Measurements from ENCODE around the gene KIFBP.
A peak's percentile ranks its signal among the peaks of the same experiment; 100 is the strongest.
"Not testable (repeated sequence)": the region's sequence is repeated elsewhere in the genome, so short reads cannot be mapped to it uniquely, and the experiment has no call there.

KIFBP gene, protein sequence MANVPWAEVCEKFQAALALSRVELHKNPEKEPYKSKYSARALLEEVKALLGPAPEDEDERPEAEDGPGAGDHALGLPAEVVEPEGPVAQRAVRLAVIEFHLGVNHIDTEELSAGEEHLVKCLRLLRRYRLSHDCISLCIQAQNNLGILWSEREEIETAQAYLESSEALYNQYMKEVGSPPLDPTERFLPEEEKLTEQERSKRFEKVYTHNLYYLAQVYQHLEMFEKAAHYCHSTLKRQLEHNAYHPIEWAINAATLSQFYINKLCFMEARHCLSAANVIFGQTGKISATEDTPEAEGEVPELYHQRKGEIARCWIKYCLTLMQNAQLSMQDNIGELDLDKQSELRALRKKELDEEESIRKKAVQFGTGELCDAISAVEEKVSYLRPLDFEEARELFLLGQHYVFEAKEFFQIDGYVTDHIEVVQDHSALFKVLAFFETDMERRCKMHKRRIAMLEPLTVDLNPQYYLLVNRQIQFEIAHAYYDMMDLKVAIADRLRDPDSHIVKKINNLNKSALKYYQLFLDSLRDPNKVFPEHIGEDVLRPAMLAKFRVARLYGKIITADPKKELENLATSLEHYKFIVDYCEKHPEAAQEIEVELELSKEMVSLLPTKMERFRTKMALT

GRCh38 chr10:68988530-68989316 is at the start of gene KIFBP:
KIFBP (plus strand) TSS chr10:68988803; CDS start chr10:68988833, 30 bp downstream.
- peak; percentile 92 for DNase-seq (ENCODE audit: low read depth)

- DNase-seq (ENCODE audit: low read depth) = no peak
Observed at GRCh38 chr10:68938884-68939283, 49.7 kb upstream of the KIFBP start.

DNA sequence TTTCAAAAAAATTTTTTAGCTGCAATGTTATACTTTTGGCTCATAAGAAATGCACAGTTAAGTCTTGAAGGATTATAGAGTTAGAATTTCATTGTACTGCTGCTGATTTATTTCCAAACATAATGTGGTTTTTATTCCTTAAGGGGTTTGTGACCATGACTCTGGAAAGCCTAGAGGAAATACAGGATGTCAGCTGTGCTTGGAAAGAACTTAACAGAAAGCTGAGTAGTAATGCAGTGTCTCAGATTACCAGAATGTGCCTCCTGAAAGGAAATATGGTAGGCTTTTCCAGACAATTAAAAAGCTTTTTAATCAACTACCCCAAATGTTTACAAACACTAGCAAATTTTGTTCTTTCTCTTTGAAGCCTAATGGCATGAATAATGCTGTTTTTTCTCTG is 47.7 kb upstream of the KIFBP start:
- DNase-seq (ENCODE audit: low read depth) = not testable (repeated sequence)

- DNase-seq (ENCODE audit: low read depth) = no peak
Observed at GRCh38 chr10:68950598-68950997, 38.0 kb upstream of the KIFBP start.

- no peak for DNase-seq (ENCODE audit: low read depth)
Observed at GRCh38 chr10:68954904-68955303, 33.7 kb upstream of the KIFBP start.

DNA sequence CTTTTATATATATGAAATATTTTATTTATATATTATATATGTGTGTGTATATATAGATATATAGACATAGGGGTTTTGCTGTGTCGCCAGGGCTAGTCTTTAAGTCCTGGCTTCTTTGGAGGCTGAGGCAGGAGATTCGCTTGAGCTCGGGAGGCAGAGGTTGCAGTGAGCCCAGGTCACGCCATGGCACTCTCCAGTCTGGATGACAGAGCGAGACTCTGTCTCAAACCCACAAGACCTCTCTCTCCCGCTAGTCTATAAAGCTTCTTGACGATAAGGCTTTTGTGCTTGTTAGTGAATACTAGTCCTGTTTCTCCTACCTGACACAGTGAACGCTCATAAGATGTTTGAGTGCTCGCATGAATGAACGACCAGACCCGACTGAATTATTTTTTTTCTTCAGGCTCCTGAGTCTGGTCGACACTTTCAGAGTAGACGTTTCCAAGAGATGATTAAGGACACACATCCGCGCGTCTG is 33.2 kb upstream of the KIFBP start:
- DNase-seq (ENCODE audit: low read depth) = no peak

- peak; percentile 67 for DNase-seq (ENCODE audit: low read depth)
Observed at GRCh38 chr10:68955832-68956532, 32.6 kb upstream of the KIFBP start, which contains the start of gene DDX21. DDX21 (plus strand) TSS chr10:68956170; CDS start chr10:68956226, 56 bp downstream.

DNA sequence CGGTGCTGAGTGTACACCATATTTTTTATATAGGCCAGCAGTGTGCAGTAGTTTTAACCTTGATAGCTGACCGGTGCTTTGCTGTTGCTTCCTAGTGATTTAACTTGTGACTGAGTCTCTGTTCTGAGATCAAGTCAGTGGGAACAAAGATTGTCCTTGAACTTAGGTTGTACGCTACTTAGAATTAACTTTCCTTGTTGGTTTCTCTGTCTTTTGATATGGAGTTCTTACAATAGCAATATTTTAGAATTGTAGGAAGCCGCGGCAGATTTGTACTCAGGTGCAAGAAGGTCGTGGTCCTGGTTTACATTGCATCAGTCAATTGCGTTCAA is 31.4 kb upstream of the KIFBP start:
- no peak for DNase-seq (ENCODE audit: low read depth)

- DNase-seq (ENCODE audit: low read depth) = no peak
Observed at GRCh38 chr10:68957654-68958053, 30.9 kb upstream of the KIFBP start.

- DNase-seq (ENCODE audit: low read depth) = no peak
Observed at GRCh38 chr10:68959695-68960527, 28.7 kb upstream of the KIFBP start.

- no peak for DNase-seq (ENCODE audit: low read depth)
Observed at GRCh38 chr10:68963151-68963550, 25.5 kb upstream of the KIFBP start.

- no peak for DNase-seq (ENCODE audit: low read depth)
Observed at GRCh38 chr10:68973975-68974374, 14.6 kb upstream of the KIFBP start.

DNA sequence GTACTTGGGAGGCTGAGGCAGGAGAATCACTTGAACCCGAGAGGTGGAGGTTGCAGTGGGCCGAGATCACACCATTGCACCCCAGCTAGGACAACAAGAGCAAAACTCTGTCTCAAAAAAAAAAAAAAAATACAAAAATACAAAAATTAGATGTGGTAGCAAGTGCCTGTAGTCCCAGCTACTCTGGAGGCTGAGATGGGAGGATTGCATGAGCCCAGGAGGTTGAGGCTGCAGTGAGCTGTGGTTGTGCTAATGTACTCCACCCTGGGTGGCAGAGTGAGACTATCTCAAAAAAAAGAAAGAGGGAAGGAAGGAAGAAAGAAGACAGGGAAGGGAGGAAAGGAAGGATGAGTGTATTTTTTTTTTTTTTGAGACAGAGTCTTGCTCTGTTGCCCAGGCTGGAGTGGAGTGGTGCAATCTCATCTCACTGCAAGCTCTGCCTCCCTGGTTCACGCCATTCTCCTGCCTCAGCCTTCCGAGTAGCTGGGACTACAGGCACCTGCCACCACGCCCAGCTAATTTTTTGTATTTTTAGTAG is 12.6 kb upstream of the KIFBP start:
- not testable (repeated sequence) for DNase-seq (ENCODE audit: low read depth)

DNA sequence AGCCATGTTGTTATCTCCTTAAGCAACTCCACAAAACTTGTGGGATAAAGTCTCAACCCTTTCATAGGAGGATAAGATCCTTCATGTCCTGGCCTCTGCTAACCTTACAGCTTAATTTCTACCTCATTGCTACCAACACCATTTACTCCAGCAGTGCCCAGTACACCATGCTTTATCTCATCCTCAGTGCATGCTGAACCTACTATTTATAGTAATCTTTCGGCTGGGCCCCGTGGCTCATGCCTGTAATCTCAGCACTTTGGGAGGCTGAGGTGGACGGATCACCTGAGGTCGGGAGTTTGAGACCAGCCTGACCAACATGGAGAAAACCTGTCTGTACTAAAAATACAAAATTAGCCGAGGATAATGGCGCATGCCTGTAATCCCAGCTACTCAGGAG is 8.9 kb upstream of the KIFBP start:
- DNase-seq (ENCODE audit: low read depth) = not testable (repeated sequence)

- DNase-seq (ENCODE audit: low read depth) = no peak
Observed at GRCh38 chr10:68981074-68981473, 7.5 kb upstream of the KIFBP start.

GRCh38 chr10:68982389-68982788 is 6.2 kb upstream of the KIFBP start:
- DNase-seq (ENCODE audit: low read depth) = no peak

DNA sequence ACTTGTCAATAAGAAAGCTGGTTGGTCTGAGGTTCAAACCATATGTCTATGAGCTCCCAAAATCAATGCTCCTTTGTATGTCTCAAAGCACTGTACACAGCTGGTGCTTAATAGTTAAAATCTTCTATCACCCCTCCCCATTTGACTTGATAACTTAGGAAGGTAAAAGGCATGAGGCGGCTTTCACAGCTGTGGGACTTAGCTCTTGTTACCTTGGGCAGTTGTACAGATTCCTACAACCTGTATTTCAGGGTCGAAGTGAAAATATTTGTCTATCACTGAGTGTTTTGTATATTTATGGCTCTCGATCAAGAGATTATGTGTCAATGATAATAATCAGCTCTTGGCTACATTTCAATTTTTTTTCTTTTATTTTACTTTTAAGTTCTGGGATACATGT is 992 bp upstream of the KIFBP start:
- DNase-seq (ENCODE audit: low read depth) = no peak

DNA sequence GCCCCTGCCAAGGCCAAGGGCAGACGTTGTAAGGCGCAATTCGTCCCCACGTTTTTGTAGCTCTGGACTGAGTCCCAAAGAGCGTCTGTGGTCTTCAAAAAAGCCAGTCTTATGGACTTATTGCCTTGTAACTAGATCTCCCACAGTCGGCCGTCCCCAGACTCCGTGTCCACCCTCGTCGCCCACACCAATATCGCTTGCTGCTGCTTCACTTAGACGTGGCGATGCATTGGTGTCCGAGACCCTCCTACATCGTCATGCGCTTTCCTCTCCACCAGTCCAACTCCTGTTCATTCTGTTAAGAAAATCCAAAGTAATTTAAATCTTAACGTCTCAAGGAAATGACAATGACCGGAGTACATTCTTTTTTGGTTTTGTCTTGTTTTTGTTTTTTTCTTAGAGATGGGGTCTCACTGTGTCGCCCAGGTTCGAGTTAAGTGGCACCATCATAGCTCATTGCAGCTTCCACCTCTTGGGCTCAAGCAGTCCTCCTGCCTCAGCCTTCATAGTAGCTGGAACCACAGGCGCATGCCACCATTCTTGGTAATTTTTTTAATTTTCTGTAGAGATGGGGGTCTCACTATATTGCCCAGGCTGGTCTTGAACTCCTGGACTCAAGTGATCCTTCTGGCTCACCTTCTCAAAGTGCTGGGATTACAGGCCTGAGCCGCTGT is 851 bp downstream of the KIFBP start:
- no peak for DNase-seq (ENCODE audit: low read depth)

- peak; percentile 88 for DNase-seq (ENCODE audit: low read depth)
Observed at GRCh38 chr10:68992636-68993440, 4.2 kb downstream of the KIFBP start.
